ENCODE results near the gene MAB21L3. TPM values are rescaled to one million over a fixed set of nuclear protein-coding genes. Genes with fewer than 3 reads are reported as not detected.
"Not testable (repeated sequence)": the region's sequence is repeated elsewhere in the genome, so short reads cannot be mapped to it uniquely, and the experiment has no call there.

MAB21L3 gene
- total RNA-seq, 4 donors from 2014 or later: 0.22 to 0.63 TPM; not detected in 2

DNA sequence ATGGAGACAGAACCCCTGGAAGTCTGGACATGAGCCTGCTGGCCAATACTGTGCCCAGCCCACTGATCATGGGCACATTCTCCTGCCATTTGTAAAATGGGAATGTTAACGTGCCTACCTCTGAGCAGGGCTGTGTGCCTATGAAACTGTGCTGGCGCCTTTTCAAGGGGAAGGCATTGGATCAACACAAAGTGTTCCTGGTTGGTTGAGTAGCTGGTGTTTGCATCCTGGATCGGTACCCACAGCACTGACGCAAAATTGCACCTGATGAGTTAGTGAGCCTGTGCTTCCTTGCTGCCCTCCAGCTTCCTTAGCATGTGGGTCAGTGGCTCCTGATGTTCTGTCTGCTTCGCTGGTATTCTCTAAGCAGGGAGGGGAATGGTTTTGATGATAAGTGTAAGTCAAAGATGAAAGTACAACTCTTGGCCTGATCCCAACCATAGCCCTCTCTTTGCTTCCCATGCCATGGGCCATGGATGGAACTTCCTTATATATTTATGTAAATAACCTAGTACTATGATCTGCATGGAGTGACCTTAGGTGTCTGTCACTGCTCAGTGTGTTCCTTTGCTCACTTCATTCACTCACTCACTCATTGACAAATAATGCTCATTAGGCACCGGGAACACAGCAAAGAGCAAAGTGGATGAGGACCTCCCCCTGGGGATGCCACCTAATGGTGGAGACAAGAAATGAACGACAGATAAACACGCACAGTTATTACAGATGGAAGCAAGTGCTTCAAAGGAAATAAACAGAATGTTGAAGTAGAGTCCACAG is 22.7 kb downstream of the MAB21L3 start:
- Histone ChIP-seq H3K9me3 (no peaks in the 10 kb centered on the region), H3K4me1 (no peaks in the 10 kb centered on the region), H3K4me3 (no peak overlapping the region), H3K36me3 (no peaks in the 10 kb centered on the region), H3K27ac (no peak overlapping the region), H3K27me3 (peaks cover 0 to 6% of the 10 kb centered on the region in 2 donors)
- TF ChIP-seq, protein P1, sequence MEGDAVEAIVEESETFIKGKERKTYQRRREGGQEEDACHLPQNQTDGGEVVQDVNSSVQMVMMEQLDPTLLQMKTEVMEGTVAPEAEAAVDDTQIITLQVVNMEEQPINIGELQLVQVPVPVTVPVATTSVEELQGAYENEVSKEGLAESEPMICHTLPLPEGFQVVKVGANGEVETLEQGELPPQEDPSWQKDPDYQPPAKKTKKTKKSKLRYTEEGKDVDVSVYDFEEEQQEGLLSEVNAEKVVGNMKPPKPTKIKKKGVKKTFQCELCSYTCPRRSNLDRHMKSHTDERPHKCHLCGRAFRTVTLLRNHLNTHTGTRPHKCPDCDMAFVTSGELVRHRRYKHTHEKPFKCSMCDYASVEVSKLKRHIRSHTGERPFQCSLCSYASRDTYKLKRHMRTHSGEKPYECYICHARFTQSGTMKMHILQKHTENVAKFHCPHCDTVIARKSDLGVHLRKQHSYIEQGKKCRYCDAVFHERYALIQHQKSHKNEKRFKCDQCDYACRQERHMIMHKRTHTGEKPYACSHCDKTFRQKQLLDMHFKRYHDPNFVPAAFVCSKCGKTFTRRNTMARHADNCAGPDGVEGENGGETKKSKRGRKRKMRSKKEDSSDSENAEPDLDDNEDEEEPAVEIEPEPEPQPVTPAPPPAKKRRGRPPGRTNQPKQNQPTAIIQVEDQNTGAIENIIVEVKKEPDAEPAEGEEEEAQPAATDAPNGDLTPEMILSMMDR (IDR thresholded peaks at IDR 0.05): no peak
- TF ChIP-seq EP300 (IDR thresholded peaks at IDR 0.05): no peak
- TF ChIP-seq POLR2A (IDR thresholded peaks at IDR 0.05): no peak
- peak in 1 of 2 donors; percentile 2 for DNase-seq (ENCODE audit: low spot score in 2 of 2)
- 74 to 77% methylated on average over 8 of the region's 8 CpGs for WGBS, 2 donors

DNA sequence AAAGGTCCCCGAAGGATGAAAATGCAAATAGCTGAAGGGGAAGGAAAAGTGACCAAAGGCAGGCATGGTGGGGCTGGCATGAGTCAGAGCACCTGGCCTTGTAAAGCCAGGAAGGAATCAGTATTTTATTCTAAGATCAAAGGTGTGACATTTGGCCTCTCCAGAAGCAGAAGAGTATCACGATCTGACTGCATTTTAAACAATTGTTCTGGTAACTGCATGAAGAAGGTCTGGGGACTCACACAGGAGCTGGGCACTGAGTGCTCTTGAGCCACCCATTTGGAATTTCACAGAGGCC is 23.2 kb downstream of the MAB21L3 start:
- TF ChIP-seq POLR2A (IDR thresholded peaks at IDR 0.05) (no peak), EP300 (IDR thresholded peaks at IDR 0.05) (no peak)
- TF ChIP-seq, protein P1 (IDR thresholded peaks at IDR 0.05): no peak
- H3K9me3 ChIP-seq: no peaks in the 10 kb centered on the region
- 51 to 70% methylated on average over 2 of the region's 2 CpGs for WGBS, 2 donors
- peaks cover 0 to 3% of the 10 kb centered on the region in 2 donors for H3K27me3 ChIP-seq
- no peak overlapping the region for H3K27ac ChIP-seq
- H3K36me3 ChIP-seq: no peaks in the 10 kb centered on the region
- no peak for DNase-seq (ENCODE audit: low spot score in 2 of 2)
- peaks cover 0 to 4% (median 0%) of the 10 kb centered on the region in 4 donors for H3K4me1 ChIP-seq
- no peak overlapping the region for H3K4me3 ChIP-seq

DNA sequence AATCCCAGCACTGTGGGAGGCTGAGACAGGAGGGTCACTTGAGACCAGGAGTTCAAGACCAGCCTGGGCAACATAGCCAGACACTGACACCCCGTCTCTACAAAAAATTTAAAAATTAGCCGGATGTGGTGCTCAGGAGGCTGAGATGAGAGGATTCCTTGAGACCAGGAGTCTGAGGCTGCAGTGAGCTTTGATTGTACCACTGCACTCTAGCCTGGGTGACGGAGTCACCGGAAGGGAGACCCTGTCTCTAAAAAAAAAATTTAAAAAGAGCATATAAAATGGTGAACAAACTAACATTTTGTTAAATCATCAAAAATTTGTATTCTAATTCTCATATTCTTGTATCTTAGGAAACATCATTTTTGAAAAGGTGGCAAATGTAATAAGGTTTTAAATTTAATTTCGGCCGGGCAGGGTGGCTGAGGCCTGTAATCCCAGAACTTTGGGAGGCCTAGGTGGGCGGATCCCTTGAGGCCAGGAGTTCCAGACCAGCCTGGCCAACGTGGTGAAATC is 27.1 kb downstream of the MAB21L3 start:
- no peak overlapping the region for H3K4me3 ChIP-seq
- TF ChIP-seq POLR2A (IDR thresholded peaks at IDR 0.05) (no peak), EP300 (IDR thresholded peaks at IDR 0.05) (no peak)
- TF ChIP-seq, protein P1 (IDR thresholded peaks at IDR 0.05): no peak
- H3K9me3 ChIP-seq: no peaks in the 10 kb centered on the region
- no peak for DNase-seq (ENCODE audit: low spot score in 2 of 2)
- H3K36me3 ChIP-seq: no peaks in the 10 kb centered on the region
- WGBS, 2 donors: 91 to 92% methylated on average over 8 of the region's 8 CpGs
- H3K27me3 ChIP-seq: peaks cover 0 to 5% of the 10 kb centered on the region in 2 donors
- H3K4me1 ChIP-seq: peaks cover 0 to 4% (median 0%) of the 10 kb centered on the region in 4 donors
- no peak overlapping the region for H3K27ac ChIP-seq

DNA sequence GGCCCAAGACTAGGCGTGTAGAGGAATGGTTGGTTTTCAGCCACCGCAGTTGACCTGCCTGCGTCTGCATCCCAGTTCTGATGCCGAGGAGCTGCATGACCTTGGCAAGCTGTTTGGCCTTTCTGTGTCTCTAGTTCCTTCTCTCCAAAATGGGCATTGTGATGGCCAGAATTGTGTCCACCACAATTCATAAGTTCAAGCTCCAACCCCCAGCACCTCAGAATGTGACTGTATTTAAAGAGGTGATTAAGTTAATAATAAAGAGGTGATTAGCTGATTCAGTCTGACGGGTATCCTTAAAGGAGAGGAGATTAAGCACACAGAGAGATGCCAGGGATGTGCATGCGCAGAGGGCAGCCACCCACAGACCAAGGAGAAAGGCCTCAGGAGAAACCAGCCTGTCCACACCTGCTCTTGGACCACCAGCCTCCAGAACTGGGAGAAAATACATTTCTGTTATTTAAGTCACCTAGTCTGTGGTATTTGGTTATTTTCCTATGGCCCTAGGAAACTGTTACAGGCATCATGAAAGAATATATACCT is 28.5 kb downstream of the MAB21L3 start:
- no peak overlapping the region for H3K4me3 ChIP-seq
- peaks cover 0 to 4% (median 0%) of the 10 kb centered on the region in 4 donors for H3K4me1 ChIP-seq
- no peak overlapping the region for H3K27ac ChIP-seq
- peaks cover 0 to 9% (median 2%) of the 10 kb centered on the region in 4 donors for H3K9me3 ChIP-seq
- no peak for DNase-seq (ENCODE audit: low spot score in 2 of 2)
- no peaks in the 10 kb centered on the region for H3K36me3 ChIP-seq
- TF ChIP-seq POLR2A (IDR thresholded peaks at IDR 0.05) (no peak), EP300 (IDR thresholded peaks at IDR 0.05) (no peak)
- TF ChIP-seq, protein P1 (IDR thresholded peaks at IDR 0.05): no peak
- H3K27me3 ChIP-seq: peaks cover 0 to 7% of the 10 kb centered on the region in 2 donors
- WGBS, 2 donors: 90% methylated on average over 6 of the region's 6 CpGs

DNA sequence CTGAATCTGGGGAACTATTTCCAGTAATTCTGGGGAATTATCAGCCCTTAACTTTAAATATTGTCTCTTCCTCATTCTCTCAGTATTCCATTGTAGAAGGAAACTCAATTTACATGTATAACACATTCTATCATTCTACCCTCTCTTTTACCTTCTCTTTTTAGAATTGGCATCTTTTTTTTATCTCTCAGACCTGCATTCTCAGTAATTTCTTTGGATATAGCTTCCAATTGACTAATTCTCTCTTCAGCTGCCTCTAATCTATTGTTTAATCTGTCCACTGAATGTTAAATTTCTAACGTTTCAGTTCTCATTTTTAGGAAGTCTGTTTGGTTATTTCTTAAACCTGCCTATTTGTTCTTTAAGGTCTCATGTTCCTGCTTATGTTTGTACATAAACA is 33.0 kb downstream of the MAB21L3 start:
- 72 to 88% methylated on average over 1 of the region's 1 CpG for WGBS, 2 donors
- H3K27me3 ChIP-seq: peaks cover 0 to 7% of the 10 kb centered on the region in 2 donors
- TF ChIP-seq, protein P1 (IDR thresholded peaks at IDR 0.05): no peak
- TF ChIP-seq POLR2A (IDR thresholded peaks at IDR 0.05): no peak
- TF ChIP-seq EP300 (IDR thresholded peaks at IDR 0.05): no peak
- H3K4me1 ChIP-seq: peaks cover 0 to 3% (median 0%) of the 10 kb centered on the region in 4 donors
- DNase-seq (ENCODE audit: low spot score in 2 of 2): no peak
- H3K4me3 ChIP-seq: no peak overlapping the region
- H3K9me3 ChIP-seq: peaks cover 0 to 9% (median 2%) of the 10 kb centered on the region in 4 donors
- H3K27ac ChIP-seq: no peak overlapping the region
- no peaks in the 10 kb centered on the region for H3K36me3 ChIP-seq

DNA sequence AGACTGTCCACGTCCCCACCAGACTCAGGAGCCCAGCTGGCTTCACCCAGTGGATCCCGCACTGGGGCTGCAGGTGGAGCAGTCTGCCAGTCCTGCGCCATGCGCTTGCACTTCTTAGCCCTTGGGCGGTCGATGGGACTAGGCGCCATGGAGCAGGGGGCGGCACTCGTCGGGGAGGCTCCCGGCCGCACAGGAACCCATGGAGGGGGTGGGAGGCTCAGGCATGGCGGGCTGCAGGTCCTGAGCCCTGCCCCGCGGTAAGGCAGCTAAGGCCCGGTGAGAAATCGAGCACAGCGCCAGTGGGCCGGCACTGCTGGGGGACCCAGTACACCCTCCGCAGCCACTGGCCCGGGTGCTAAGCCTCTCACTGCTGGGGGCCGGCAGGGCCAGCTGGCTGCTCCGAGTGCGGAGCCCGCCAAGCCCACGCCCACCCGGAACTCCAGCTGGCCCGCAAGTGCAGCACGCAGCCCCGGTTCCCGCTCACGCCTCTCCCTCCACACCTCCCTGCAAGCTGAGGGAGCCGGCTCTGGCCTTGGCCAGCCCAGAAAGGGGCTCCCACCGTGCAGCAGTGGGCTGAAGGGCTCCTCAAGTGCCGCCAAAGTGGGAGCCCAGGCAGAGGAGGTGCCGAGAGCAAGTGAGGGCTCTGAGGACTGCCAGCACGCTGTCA is 35.4 kb downstream of the MAB21L3 start:
- WGBS, 2 donors: 87 to 98% methylated on average over 10 to 20 of the region's 37 CpGs
- not testable (repeated sequence) for H3K9me3 ChIP-seq; DNase-seq (ENCODE audit: low spot score in 2 of 2); H3K4me3 ChIP-seq; H3K36me3 ChIP-seq; H3K27ac ChIP-seq; H3K27me3 ChIP-seq
- H3K4me1 ChIP-seq: peaks cover 0 to 11% (median 1%) of the 10 kb centered on the region in 4 donors

Data from tibial nerve (tissue), 4 donors.